HG03066 (cell line): ENCODE measurements around the gene SERPINH1.
"Not testable (repeated sequence)": the region's sequence is repeated elsewhere in the genome, so short reads cannot be mapped to it uniquely, and the experiment has no call there.

Source experiments
- ATAC-seq: cut with Tn5 transposase; IDR thresholded peaks from one replicate; pipeline ENCODE4 v1.9.1; 2021; ENCODE audit warnings: low read depth; ENCODE audit not compliant: unreplicated experiment

The SERPINH1 gene

GRCh38 chr11:75572744-75573143 is 10.7 kb downstream of the SERPINH1 start:
- no peak for ATAC-seq

GRCh38 chr11:75574698-75575602 is 12.9 kb downstream of the SERPINH1 start:
- no peak for ATAC-seq

- ATAC-seq: no peak
These were observed 14.0 kb downstream of the SERPINH1 start for GRCh38 chr11:75576017-75576416.

- ATAC-seq: no peak
These were observed 14.5 kb downstream of the SERPINH1 start for GRCh38 chr11:75576499-75576918.

DNA sequence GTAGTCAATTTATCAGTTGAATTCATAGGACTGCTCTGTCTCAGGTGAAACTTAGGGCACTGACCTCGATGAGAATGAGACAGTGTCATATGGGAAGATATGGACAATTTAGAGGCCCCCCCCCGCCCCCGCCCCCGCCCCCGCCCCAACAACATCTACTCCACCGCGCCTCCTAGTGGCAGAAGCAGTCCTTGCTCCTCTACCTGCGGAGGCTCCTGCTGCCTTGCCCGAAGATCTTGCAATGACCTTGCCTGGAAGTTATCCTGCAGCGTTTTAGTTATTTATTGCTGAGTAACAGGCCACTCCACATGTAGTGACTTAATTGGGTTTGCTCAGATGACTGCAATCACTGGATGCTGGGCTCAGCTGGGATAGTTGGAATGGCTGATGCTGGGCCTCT is 15.2 kb downstream of the SERPINH1 start:
- no peak for ATAC-seq

DNA sequence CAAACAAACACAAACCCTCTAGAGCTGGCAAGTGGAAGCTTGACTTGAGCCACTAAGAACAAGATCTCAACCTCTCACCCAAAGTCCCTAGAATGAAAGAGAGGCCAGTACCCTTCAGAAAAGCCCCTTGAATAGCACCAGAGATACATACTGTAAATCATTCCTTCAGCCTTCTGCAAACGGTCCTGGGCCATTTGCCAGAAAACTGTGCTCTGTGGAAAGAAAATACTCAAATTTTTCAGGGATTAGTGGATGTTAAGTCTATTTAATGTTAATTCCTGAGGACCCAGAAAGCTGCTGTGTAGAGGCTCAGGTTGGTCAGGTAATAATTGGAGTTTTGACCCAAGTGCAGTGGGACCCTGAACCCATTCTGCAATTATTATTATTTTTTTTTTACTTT is 16.9 kb downstream of the SERPINH1 start:
- ATAC-seq: no peak

GRCh38 chr11:75579841-75580240 is 17.8 kb downstream of the SERPINH1 start:
- ATAC-seq: no peak

- ATAC-seq: no peak
These were observed 20.4 kb downstream of the SERPINH1 start for GRCh38 chr11:75582506-75582894.

GRCh38 chr11:75582895-75583717 is 21.1 kb downstream of the SERPINH1 start:
- no peak for ATAC-seq

- ATAC-seq: no peak
These were observed 21.9 kb downstream of the SERPINH1 start for GRCh38 chr11:75583718-75584658.

DNA sequence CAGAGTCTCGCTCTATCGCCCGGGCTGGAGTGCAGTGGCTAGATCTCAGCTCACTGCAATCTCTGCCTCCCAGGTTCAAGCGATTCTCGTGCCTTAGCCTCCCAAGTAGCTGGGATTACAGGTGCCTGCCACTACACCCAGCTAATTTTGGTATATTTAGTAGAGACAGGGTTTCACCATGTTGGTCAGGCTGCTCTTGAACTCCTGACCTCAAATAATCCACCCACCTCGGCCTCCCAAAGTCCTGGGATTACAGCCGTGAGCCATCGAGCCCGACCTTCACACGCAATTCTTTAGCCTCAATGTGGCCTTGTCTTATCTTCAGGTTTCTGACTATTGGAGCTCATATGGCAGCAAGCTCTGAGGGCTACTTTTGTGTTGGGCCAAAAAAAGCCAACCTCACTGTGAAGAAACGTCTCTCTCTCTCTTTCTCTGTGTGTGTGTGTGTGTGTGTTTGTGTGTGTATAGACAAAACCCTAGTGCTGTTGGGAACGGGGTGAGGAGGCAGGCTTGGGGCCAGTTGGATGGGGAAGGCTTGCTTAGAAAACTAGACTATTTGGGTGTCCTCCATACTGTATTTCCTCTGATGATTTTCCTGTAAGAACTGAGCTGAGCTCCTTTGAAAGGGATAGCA is 22.7 kb downstream of the SERPINH1 start:
- not testable (repeated sequence) for ATAC-seq

DNA sequence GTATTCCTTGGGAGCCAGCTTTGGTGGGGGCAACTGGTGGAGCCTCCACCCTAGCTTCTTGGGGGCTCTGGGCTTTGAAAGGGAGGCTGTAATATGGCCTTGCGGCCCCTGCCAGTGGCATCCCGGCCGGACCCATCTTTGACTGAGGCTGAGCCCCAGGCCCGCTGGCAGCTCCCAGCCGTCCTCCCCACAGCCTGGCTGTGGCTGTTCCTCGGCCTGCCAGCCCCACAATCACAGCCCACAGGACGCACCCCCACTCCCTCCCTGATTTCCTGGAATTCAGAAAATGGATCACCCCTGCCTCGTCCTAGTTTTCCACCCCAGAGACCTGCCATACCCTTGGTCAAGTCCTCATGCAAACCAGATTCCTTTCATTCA is 23.2 kb downstream of the SERPINH1 start:
- no peak for ATAC-seq

DNA sequence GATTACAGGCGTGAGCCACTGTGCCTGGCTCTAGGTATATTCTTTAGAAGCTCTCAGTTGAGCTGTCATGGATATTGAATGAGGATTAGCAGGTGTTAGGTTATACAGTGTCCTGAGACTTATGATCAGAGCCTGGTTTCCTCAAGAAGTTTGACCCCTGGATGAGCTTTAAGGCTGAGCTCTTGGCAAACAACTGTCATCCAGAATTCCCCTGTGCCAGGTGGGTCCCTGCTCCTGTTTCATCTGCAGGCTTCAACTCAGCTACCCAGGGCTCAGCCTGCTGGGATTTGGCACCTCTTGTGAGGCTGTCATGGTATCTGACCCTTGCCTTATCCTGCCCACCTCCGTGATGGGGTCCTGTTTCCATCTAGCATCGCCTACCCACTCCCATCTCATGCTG is 24.3 kb downstream of the SERPINH1 start:
- ATAC-seq: no peak

DNA sequence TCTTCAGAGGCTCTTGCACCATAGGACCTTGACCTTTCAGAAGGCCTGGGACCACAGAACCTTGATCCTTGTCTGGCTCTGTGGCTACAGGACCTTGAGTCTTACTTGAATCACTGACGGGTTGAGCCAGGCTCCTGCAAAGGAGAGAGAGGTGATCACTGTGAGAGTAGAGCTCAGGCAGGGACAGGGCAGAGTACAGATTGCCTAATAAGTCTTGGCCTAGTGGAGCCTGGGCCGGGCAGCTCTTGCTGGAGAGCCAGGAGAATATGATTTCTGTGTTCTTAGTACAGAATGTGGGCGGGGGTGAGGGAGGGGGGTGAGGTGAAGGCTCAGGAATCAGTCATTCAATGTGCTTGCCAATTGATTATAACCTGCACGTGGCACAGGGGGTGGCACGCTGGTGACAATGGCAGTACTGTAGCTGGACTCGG is 26.0 kb downstream of the SERPINH1 start:
- no peak for ATAC-seq

DNA sequence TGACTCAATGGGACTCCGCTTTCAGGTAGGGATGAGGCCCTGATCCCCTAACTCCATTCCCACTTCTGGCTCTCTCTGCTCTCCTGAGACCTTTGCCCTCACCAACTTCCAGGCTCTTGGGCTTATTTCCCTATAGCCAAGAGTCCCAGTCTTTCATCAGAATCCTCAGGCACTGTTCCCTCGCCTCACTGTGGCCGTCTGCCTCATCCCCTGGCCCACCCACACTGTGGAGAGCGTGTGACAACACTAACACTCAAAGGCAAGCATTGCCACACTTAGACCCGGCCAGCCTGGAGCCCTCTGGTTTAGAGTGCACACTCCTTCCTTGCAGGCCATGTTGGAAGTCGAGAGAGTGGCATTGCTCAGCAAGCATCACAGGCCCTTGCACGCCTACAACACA is 27.0 kb downstream of the SERPINH1 start:
- ATAC-seq: no peak

DNA sequence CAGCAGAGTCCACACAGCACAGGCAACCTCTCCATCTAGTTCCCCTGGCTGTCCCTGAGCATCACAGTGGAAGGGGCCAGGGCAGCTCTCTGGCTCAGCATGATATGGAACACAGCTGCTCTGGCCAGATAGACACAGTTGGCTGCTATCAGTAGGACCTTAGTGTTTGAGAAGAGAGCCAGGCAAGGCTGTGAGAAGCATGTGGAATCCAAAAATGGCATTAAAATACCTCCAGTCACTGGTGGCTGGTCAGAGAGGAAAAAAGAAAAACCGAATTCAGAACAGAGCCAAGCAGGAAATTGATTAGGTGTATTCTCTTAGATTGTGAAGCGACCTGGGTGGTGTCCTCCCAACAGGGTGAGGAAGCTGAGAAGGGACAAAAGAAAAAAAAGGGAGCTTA is 27.9 kb downstream of the SERPINH1 start:
- ATAC-seq: no peak

DNA sequence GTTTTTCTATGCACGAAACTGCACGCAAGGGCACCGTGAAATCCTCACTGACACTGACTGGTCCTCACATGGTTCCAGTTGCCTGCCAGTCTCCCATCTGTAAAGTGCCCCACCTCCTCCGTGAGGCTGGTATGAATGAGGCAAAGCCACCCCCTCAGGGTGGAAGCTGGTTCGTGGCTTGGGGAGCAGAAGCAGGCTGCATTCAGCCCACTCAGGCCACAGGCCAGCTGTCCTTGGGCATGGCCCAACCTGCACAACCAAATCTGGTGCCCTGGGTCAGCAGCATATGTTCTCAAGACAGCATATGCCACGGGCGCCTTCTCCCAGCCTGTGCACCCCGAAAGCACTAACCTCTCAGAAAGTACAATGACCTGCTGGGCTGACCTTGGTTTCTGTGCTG is 29.3 kb downstream of the SERPINH1 start:
- ATAC-seq: no peak

GRCh38 chr11:75591966-75592365 is 29.9 kb downstream of the SERPINH1 start:
- no peak for ATAC-seq

- no peak for ATAC-seq
These were observed 30.7 kb downstream of the SERPINH1 start for GRCh38 chr11:75592715-75593114.

GRCh38 chr11:75593286-75593915 is 31.3 kb downstream of the SERPINH1 start:
- ATAC-seq: no peak
